H1 (cell line): ENCODE measurements around the gene ZNF101. TPM values are rescaled to one million over a fixed set of nuclear protein-coding genes. Genes with fewer than 3 reads are reported as not detected.
A peak's percentile ranks its signal among the peaks of the same experiment; 100 is the strongest.

ENCODE experiments used
- ATF2 ChIP-seq: IDR thresholded peaks from 2 replicates; pipeline ENCODE4 v1.6.1; 2012; ENCODE audit warnings: low read length, inconsistent platforms
- BCL11A ChIP-seq, 2 experiments: IDR thresholded peaks; one replicate each; pipeline ENCODE4 v1.6.1; 2011; ENCODE audit warnings: low read depth in 2 of 2, low read length in 2 of 2, mild to moderate bottlenecking in 2 of 2
- CBX5 ChIP-seq: fragments of 300-800, 300-1000 bp; sonication (generic); IDR thresholded peaks from 2 replicates; pipeline ENCODE4 v1.7.1; 2016; ENCODE audit warnings: antibody characterized with exemption, low read length, low read depth
- CEBPB ChIP-seq: IDR thresholded peaks from 2 replicates; pipeline ENCODE4 v1.6.1; 2012; ENCODE audit warnings: low read depth, low read length
- CHD1 ChIP-seq: IDR thresholded peaks from 2 replicates; pipeline ENCODE4 v1.6.1; 2012; ENCODE audit warnings: low read depth, low read length, improper control_type of control experiment
- EP300 ChIP-seq, 2 experiments: IDR thresholded peaks; 1 replicate in 1 of 2; 2 replicates in 1 of 2; pipeline ENCODE4 v1.6.1; 2011 to 2012; ENCODE audit warnings: low read depth in 2 of 2, low read length in 2 of 2, mild to moderate bottlenecking in 2 of 2, borderline replicate concordance in 1 of 2, inconsistent platforms in 1 of 2, moderate library complexity in 1 of 2
- KDM4A ChIP-seq: IDR thresholded peaks from one replicate; pipeline ENCODE4 v1.7.1; 2012; ENCODE audit warnings: low read depth, mild to moderate bottlenecking, moderate library complexity, low read length, inconsistent platforms; ENCODE audit not compliant: severe bottlenecking
- MAX ChIP-seq: IDR thresholded peaks from 2 replicates; pipeline ENCODE4 v1.6.1; 2012; ENCODE audit warnings: inconsistent platforms
- NRF1 ChIP-seq: IDR thresholded peaks from 2 replicates; pipeline ENCODE4 v1.6.1; 2011; ENCODE audit warnings: mild to moderate bottlenecking, low read depth, low read length, improper control_type of control experiment
- PHF8 ChIP-seq: fragments of 200-600 bp; sonication (generic); conservative IDR thresholded peaks from 2 replicates; pipeline ENCODE4 v1.7.1; 2012; ENCODE audit warnings: low read depth, mild to moderate bottlenecking, inconsistent platforms, low read length, moderate library complexity
- POLR2A ChIP-seq, 2 experiments: IDR thresholded peaks; 1 replicate in 1 of 2; 2 replicates in 1 of 2; pipeline ENCODE4 v1.6.1; 2011; ENCODE audit warnings: low read depth in 2 of 2, low read length in 2 of 2, mild to moderate bottlenecking in 2 of 2; ENCODE audit errors: control extremely low read depth in 1 of 2
- POU5F1 ChIP-seq: IDR thresholded peaks from 2 replicates; pipeline ENCODE4 v1.6.1; 2011; ENCODE audit warnings: low read depth, mild to moderate bottlenecking, low read length, moderate library complexity
- RAD21 ChIP-seq, 2 experiments: IDR thresholded peaks in 1 of 2; conservative IDR thresholded peaks in 1 of 2; 2 replicates each; pipeline ENCODE4 v1.6.1; 2011; ENCODE audit warnings: low read depth in 2 of 2, low read length in 2 of 2, improper control_type of control experiment in 1 of 2, inconsistent platforms in 1 of 2, mild to moderate bottlenecking in 1 of 2, moderate library complexity in 1 of 2
- RBBP5 ChIP-seq: IDR thresholded peaks from 2 replicates; pipeline ENCODE4 v1.7.1; 2012; ENCODE audit warnings: low read depth, mild to moderate bottlenecking, inconsistent platforms, low read length, moderate library complexity, borderline replicate concordance
- SIN3A ChIP-seq, 2 experiments: IDR thresholded peaks in 1 of 2; conservative IDR thresholded peaks in 1 of 2; 2 replicates each; pipeline ENCODE4 v1.6.1; 2011 to 2012; ENCODE audit warnings: low read length in 2 of 2, improper control_type of control experiment in 1 of 2, low read depth in 1 of 2, mild to moderate bottlenecking in 1 of 2
- SIX5 ChIP-seq: IDR thresholded peaks from 2 replicates; pipeline ENCODE4 v1.6.1; 2011; ENCODE audit warnings: mild to moderate bottlenecking, low read depth, low read length
- SRF ChIP-seq: IDR thresholded peaks from 2 replicates; pipeline ENCODE4 v1.6.1; 2011; ENCODE audit warnings: mild to moderate bottlenecking, low read depth, low read length, moderate library complexity
- TBP ChIP-seq: IDR thresholded peaks from 2 replicates; pipeline ENCODE4 v1.6.1; 2011; ENCODE audit warnings: low read depth, low read length, improper control_type of control experiment
- TEAD4 ChIP-seq: IDR thresholded peaks from 2 replicates; pipeline ENCODE4 v1.6.1; 2012; ENCODE audit warnings: low read depth, low read length, inconsistent platforms, mixed read lengths
- YY1 ChIP-seq: IDR thresholded peaks from 2 replicates; pipeline ENCODE4 v1.6.1; 2011; ENCODE audit warnings: low read depth, mild to moderate bottlenecking, low read length
- ZNF274 ChIP-seq: IDR thresholded peaks from 2 replicates; pipeline ENCODE4 v1.7.0; 2012; ENCODE audit warnings: low read length, borderline replicate concordance; ENCODE audit errors: extremely low read depth
- polyA plus RNA-seq, 7 experiments: library from polyadenylated mRNA; depleted of rRNA in 3 of 7; stranded (reverse) in 5 of 7; unstranded in 2 of 7; fragments of >200 nt in 5 of 7; fragments of 200-250 nt in 2 of 7; gene quantifications; 1 replicate in 5 of 7; 2 replicates in 1 of 7; 4 replicates in 1 of 7; pipeline versions ENCODE4 v1.2.1 to v1.2.3, GENCODE V29; 2011 to 2013; ENCODE audit warnings: missing spikeins in 2 of 7, mixed read lengths in 2 of 7
- total RNA-seq: library from RNA; stranded (reverse); fragmentation: NEBNext Ultra II Directional; extraction: Animal tissue kit (Norgen Biotek cat#: 25700); gene quantifications from 2 replicates; pipeline ENCODE4 v1.2.1, GENCODE V29; 2021

Gene ZNF101
- total and polyA plus RNA-seq, 2 of the 8 experiments (the other 6 are each of a cell fraction or from before 2014, with no cell fraction given), result 13.0 to 50.9 TPM

GRCh38 chr19:19732579-19733501 is 64.2 kb downstream of the ZNF101 start, which contains the start of gene ZNF14 (continued):
- TF ChIP-seq EP300 (IDR thresholded peaks at IDR 0.05; ENCODE audit: borderline replicate concordance in 1 of 2, low read depth in 2 of 2, low read length in 2 of 2) (no peak), SIX5 (no peak), CBX5 (no peak), PHF8 (peak; percentile 74; the same call in 1 of the 2 replicates), BCL11A (IDR thresholded peaks at IDR 0.05; ENCODE audit: low read depth in 2 of 2, low read length in 2 of 2) (no peak), SRF (no peak), NRF1 (peak; percentile 76), TBP (peak; percentile 51; the same call in 1 of the 2 replicates), CEBPB (peak; percentile 72), KDM4A (peak; percentile 89), CHD1 (no peak), MAX (peak; percentile 83), SIN3A (conservative IDR thresholded peaks at IDR 0.05 in 1 of 2, IDR thresholded peaks at IDR 0.05 in 1 of 2; ENCODE audit: low read depth in 1 of 2, low read length in 2 of 2) (0 out of 4 replicates have a peak, but pooled peaks of 1 of the 2 experiments have one; percentile 25), YY1 (peak; percentile 85), TEAD4 (peak; percentile 13; the same call in 1 of the 2 replicates), RBBP5 (no peak), POLR2A (IDR thresholded peaks at IDR 0.05; ENCODE audit: control extremely low read depth in 1 of 2, low read depth in 2 of 2, low read length in 2 of 2) (peak in 1 of 2 experiments; percentile 87; a peak in 2 of 3 replicates), POU5F1 (no peak), ATF2 (no peak), RAD21 (IDR thresholded peaks at IDR 0.05 in 1 of 2, conservative IDR thresholded peaks at IDR 0.05 in 1 of 2; ENCODE audit: low read depth in 2 of 2, low read length in 2 of 2) (no peak), ZNF274 (no peak)
